GM19455 (cell line): ENCODE measurements around the gene HMOX2.

ENCODE experiments used
- ATAC-seq: cut with Tn5 transposase; IDR thresholded peaks from one replicate; pipeline ENCODE4 v1.9.1; 2021; ENCODE audit not compliant: unreplicated experiment

Gene HMOX2

GRCh38 chr16:4475880-4476788 is at the start of gene HMOX2:
HMOX2 (plus strand) TSS chr16:4476398; CDS start chr16:4505525, 29,127 bp downstream.
- ATAC-seq, result peak; percentile 75

- ATAC-seq, result no peak
These were observed 49.4 kb upstream of the HMOX2 start for GRCh38 chr16:4426722-4427372.

- ATAC-seq, result no peak
These were observed 47.7 kb upstream of the HMOX2 start for GRCh38 chr16:4428500-4428899.

GRCh38 chr16:4431023-4431422 is 45.2 kb upstream of the HMOX2 start:
- ATAC-seq, result no peak

- ATAC-seq, result no peak
These were observed 43.0 kb upstream of the HMOX2 start for GRCh38 chr16:4433228-4433627.

GRCh38 chr16:4433914-4434787 is 42.0 kb upstream of the HMOX2 start:
- no peak for ATAC-seq

- ATAC-seq, result no peak
These were observed 40.7 kb upstream of the HMOX2 start for GRCh38 chr16:4435337-4436067.

- no peak for ATAC-seq
These were observed 38.8 kb upstream of the HMOX2 start for GRCh38 chr16:4437366-4437765.

- ATAC-seq, result no peak
These were observed 33.8 kb upstream of the HMOX2 start for GRCh38 chr16:4442371-4442770.

- ATAC-seq, result no peak
These were observed 32.9 kb upstream of the HMOX2 start for GRCh38 chr16:4443271-4443670.

GRCh38 chr16:4443986-4444385 is 32.2 kb upstream of the HMOX2 start:
- ATAC-seq, result no peak

GRCh38 chr16:4450430-4450829 is 25.8 kb upstream of the HMOX2 start:
- no peak for ATAC-seq

- ATAC-seq, result no peak
These were observed 25.2 kb upstream of the HMOX2 start for GRCh38 chr16:4450931-4451519.

- ATAC-seq, result no peak
These were observed 23.5 kb upstream of the HMOX2 start for GRCh38 chr16:4452674-4453073.

GRCh38 chr16:4454623-4455022 is 21.6 kb upstream of the HMOX2 start:
- no peak for ATAC-seq

GRCh38 chr16:4455081-4455480 is 21.1 kb upstream of the HMOX2 start:
- no peak for ATAC-seq

- no peak for ATAC-seq
These were observed 20.2 kb upstream of the HMOX2 start for GRCh38 chr16:4455951-4456350.

GRCh38 chr16:4460936-4461249 is 15.3 kb upstream of the HMOX2 start:
- ATAC-seq, result no peak

GRCh38 chr16:4461250-4462085 is 14.7 kb upstream of the HMOX2 start:
- ATAC-seq, result no peak
